ENCODE results near the gene ADIPOQ. TPM values are rescaled to one million over a fixed set of nuclear protein-coding genes. Genes with fewer than 3 reads are reported as not detected.

ADIPOQ gene
- total RNA-seq, 6 experiments from 2014 or later = not detected

- intact Hi-C loops (cut with DNase I) = no loop called here
- Histone ChIP-seq H3K4me1 (no peaks in the 10 kb centered on the region), H3K4me3 (no peak overlapping the region), H3K27ac (no peak overlapping the region), H3K9me3 (no peaks in the 10 kb centered on the region), H3K36me3 (no peaks in the 10 kb centered on the region), H3K27me3 (no peaks in the 10 kb centered on the region)
- 96% methylated on average over 4 of the region's 4 CpGs for WGBS (ENCODE audit: insufficient coverage, low coverage, low lambda C conversion rate, missing lambda C conversion rate)
- ATAC-seq (no peak), DNase-seq (no peak)
- TF ChIP-seq CTCF (IDR thresholded peaks at IDR 0.05) = no peak
- no peak for TF ChIP-seq POLR2A (IDR thresholded peaks at IDR 0.05)
These were observed 28.4 kb upstream of the ADIPOQ start for GRCh38 chr3:186814100-186814499.

DNA sequence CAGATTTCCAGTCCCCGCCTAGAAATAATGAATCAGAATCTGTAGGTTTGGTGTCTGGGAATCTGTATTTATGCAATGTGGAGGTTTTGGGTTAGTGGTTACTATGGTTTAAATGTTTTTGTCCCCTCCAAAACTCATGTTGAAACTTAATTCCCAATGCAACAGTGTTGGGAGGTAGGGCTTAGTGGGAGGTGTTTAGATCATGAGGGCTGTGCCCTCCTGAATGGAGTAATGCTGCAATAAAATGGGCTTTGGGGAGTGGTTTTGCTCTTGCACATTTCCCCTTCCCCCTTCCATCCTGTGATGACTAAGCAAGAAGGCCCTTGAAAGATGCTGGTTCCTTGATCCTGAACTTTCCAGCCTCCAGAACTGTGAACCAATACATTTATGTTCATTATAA, 27.1 kb upstream of the ADIPOQ start:
- intact Hi-C loops (cut with DNase I) = no loop called here
- ATAC-seq = no peak
- no peak overlapping the region for H3K27ac ChIP-seq
- no peaks in the 10 kb centered on the region for H3K36me3 ChIP-seq
- no peaks in the 10 kb centered on the region for H3K4me1 ChIP-seq
- H3K27me3 ChIP-seq = no peaks in the 10 kb centered on the region
- no peaks in the 10 kb centered on the region for H3K9me3 ChIP-seq
- no peak for TF ChIP-seq CTCF (IDR thresholded peaks at IDR 0.05)
- no peak for TF ChIP-seq POLR2A (IDR thresholded peaks at IDR 0.05)
- H3K4me3 ChIP-seq = no peak overlapping the region
- no peak for DNase-seq
- WGBS (ENCODE audit: insufficient coverage, low coverage, low lambda C conversion rate, missing lambda C conversion rate) = 78% methylated on average over 1 of the region's 1 CpG

- ATAC-seq = no peak
- intact Hi-C loops (cut with DNase I) = no loop called here
These were observed 24.0 kb upstream of the ADIPOQ start for GRCh38 chr3:186818516-186818915.

DNA sequence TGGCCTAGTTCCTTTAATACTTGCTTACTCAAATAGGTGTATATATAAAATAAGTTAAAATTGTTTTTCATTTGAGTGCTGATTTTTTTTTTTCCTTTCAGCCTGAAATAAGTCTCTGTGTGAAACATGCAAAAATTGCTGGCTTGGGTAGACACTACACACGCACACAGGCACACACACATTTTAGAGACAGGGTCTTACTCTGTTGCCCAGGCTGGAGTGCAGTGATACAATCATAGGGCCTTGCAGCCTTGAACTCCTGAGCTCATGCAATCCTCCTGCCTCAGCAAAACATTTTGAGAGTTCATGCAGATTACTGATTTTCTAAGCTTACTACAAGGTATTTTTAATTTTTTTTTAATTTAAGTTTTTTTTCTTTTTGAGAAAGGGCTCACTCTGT, 23.6 kb upstream of the ADIPOQ start:
- Histone ChIP-seq H3K27me3 (no peaks in the 10 kb centered on the region), H3K9me3 (no peaks in the 10 kb centered on the region), H3K36me3 (no peaks in the 10 kb centered on the region), H3K27ac (no peak overlapping the region), H3K4me1 (no peaks in the 10 kb centered on the region), H3K4me3 (no peak overlapping the region)
- TF ChIP-seq CTCF (IDR thresholded peaks at IDR 0.05) = no peak
- TF ChIP-seq POLR2A (IDR thresholded peaks at IDR 0.05) = no peak
- no peak for ATAC-seq
- WGBS (ENCODE audit: insufficient coverage, low coverage, low lambda C conversion rate, missing lambda C conversion rate) = 40% methylated on average over 1 of the region's 1 CpG
- no peak for DNase-seq
- intact Hi-C loops (cut with DNase I) = no loop called here

More at GRCh38 chr3:186818516-186818915, 24.0 kb upstream of the ADIPOQ start:
- 88% methylated on average over 4 of the region's 5 CpGs for WGBS (ENCODE audit: insufficient coverage, low coverage, low lambda C conversion rate, missing lambda C conversion rate)
- Histone ChIP-seq H3K27me3 (no peaks in the 10 kb centered on the region), H3K36me3 (no peaks in the 10 kb centered on the region), H3K9me3 (no peaks in the 10 kb centered on the region), H3K27ac (no peak overlapping the region), H3K4me3 (no peak overlapping the region), H3K4me1 (no peaks in the 10 kb centered on the region)
- TF ChIP-seq POLR2A (IDR thresholded peaks at IDR 0.05) = no peak
- TF ChIP-seq CTCF (IDR thresholded peaks at IDR 0.05) = no peak
- no peak for DNase-seq
